ENCODE measurements around the gene PRPF19.

GRCh38 chr11:60948250-60948649 lies 41.9 kb upstream of the PRPF19 start:
- no peak for TF ChIP-seq CTCF (IDR thresholded peaks at IDR 0.05 in 2 of 3, conservative IDR thresholded peaks at IDR 0.05 in 1 of 3; ENCODE audit: control insufficient read depth in 2 of 3, extremely low read depth in 1 of 3, insufficient read depth in 1 of 3, low read depth in 3 of 3, low read length in 3 of 3)
- TF ChIP-seq CHD2 (IDR thresholded peaks at IDR 0.05; ENCODE audit: borderline replicate concordance, low read depth, low read length), result no peak
- no peak for TF ChIP-seq USF2 (IDR thresholded peaks at IDR 0.05; ENCODE audit: borderline replicate concordance, low read depth, low read length)
- no peak for TF ChIP-seq ZBTB33 (IDR thresholded peaks at IDR 0.05)
- TF ChIP-seq SP1 (IDR thresholded peaks at IDR 0.05; ENCODE audit: low read depth, low read length), result no peak
- TF ChIP-seq HCFC1 (IDR thresholded peaks at IDR 0.05; ENCODE audit: low read length), result no peak
- no peak for TF ChIP-seq E2F8 (IDR thresholded peaks at IDR 0.05; ENCODE audit: low read depth, partially characterized antibody)
- TF ChIP-seq GABPA (IDR thresholded peaks at IDR 0.05; ENCODE audit: low read depth), result no peak
- TF ChIP-seq EP300 (IDR thresholded peaks at IDR 0.05; ENCODE audit: borderline replicate concordance in 1 of 2, control insufficient read depth in 1 of 2, low read depth in 2 of 2, low read length in 2 of 2), result no peak
- no peak for TF ChIP-seq POLR2A (IDR thresholded peaks at IDR 0.05; ENCODE audit: low read depth, low read length)
- TF ChIP-seq SMAD1 (IDR thresholded peaks at IDR 0.05; ENCODE audit: low read depth, partially characterized antibody), result no peak
- TF ChIP-seq TBL1XR1 (IDR thresholded peaks at IDR 0.05; ENCODE audit: low read depth, low read length), result no peak
- TF ChIP-seq BHLHE40 (IDR thresholded peaks at IDR 0.05; ENCODE audit: borderline replicate concordance in 1 of 2, low read depth in 2 of 2, low read length in 1 of 2), result no peak

All from GM12878 (cell line).